ENCODE results near the gene MT1B.

DNA sequence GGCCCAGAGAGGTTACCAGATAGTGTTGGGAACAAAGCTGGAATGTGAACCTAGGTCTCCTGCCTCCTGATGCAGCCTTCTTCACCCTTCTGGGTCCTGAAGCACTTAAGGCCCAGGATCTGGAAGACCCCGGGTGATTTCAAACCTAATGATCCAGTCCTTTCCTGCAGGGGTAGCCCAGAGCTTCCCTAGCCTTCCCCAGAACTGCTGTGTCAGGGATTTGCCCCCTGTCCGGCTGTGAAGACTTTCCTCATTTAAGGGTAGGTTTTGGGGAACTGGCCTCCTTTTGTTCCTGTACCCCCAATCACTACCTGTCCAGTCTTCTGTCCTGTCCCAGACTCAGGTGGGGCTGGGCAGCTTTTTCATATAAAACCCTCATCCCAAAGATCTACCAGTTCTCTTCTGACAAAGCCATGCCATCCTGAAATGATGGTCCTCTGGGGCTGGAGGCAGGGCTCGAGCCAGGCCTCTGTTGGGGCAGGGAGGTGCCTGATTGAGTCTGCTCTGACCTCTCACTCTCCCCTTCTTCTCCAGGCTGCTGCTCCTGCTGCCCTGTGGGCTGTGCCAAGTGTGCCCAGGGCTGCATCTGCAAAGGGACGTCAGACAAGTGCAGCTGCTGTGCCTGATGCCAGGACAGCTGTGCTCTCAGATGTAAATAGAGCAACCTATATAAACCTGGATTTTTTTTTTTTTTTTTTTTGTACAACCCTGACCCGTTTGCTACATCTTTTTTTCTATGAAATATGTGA, 31.9 kb downstream of the MT1B start:
- TF ChIP-seq, protein P1, sequence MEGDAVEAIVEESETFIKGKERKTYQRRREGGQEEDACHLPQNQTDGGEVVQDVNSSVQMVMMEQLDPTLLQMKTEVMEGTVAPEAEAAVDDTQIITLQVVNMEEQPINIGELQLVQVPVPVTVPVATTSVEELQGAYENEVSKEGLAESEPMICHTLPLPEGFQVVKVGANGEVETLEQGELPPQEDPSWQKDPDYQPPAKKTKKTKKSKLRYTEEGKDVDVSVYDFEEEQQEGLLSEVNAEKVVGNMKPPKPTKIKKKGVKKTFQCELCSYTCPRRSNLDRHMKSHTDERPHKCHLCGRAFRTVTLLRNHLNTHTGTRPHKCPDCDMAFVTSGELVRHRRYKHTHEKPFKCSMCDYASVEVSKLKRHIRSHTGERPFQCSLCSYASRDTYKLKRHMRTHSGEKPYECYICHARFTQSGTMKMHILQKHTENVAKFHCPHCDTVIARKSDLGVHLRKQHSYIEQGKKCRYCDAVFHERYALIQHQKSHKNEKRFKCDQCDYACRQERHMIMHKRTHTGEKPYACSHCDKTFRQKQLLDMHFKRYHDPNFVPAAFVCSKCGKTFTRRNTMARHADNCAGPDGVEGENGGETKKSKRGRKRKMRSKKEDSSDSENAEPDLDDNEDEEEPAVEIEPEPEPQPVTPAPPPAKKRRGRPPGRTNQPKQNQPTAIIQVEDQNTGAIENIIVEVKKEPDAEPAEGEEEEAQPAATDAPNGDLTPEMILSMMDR (IDR thresholded peaks at IDR 0.05), result no peak
- no peak for TF ChIP-seq EP300 (IDR thresholded peaks at IDR 0.05)

Measured in sigmoid colon (tissue), 4 donors.